ENCODE data around the gene DIP2B. TPM values are rescaled to one million over a fixed set of nuclear protein-coding genes. Genes with fewer than 3 reads are reported as not detected.

The DIP2B gene
- total RNA-seq, 1 experiment from 2014 or later: 20.0 TPM

DNA sequence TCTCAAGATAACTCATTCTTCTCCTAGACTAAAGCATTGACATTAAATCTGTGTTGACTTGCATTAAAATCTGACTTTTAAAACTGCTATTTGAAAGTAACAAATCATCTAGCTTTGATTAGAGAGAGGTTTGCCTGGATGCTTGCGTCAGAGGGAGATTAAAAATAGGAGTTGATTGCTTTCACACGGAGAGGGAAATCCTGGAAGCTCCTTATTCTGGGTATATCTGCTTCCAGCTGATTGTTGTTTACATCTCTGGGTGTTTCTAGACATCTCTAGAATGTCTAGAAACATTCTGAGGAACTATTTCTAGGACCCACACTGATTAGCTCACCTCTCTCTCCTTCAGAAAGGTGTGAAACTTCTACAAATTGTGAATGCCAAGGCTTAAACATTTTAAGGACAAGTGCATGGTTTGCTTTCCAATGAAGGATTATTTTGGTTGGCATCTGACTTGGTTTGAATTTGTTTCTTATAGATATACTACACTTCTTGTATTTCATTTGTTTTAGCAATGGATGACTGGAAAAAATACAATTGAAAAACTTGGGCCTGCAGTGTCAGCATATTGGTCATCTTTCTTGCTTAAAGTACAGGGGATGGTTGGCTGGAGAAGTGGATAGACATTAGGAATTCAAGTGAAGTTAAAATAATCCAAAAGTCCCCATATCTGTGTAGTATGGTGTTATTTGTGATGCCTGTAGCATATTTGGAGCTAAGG is 2.1 kb downstream of the DIP2B start:
- no peak for DNase-seq
- Mint-ChIP-seq H3K4me3 (peak overlapping the region; percentile 92 to 96; a peak in 4 of 5 replicates), H3K9me3 (peaks cover 0 to 2% of the 10 kb centered on the region in 2 experiments; a peak in 2 of 5 replicates), H3K4me1 (peaks cover 21 to 33% of the 10 kb centered on the region in 2 experiments), H3K36me3 (ENCODE audit: insufficient read depth in 1 of 3, low read depth in 3 of 3) (peaks cover 0 to 1% (median 0%) of the 10 kb centered on the region in 3 experiments; a peak in 1 of 7 replicates), H3K27ac (peak overlapping the region in 1 of 3 experiments; percentile 8; a peak in 1 of 7 replicates), H3K27me3 (ENCODE audit: low read depth) (no peaks in the 10 kb centered on the region)
- H4K91ac ChIP-seq (ENCODE audit: insufficient read length, low read depth, low read length): no peak overlapping the region
- H2BK12ac ChIP-seq (ENCODE audit: insufficient read length, low read depth, low read length): no peak overlapping the region
- peaks cover 10% of the 10 kb centered on the region for H3K23me2 ChIP-seq (ENCODE audit: insufficient read length, low read depth, low read length, poor library complexity, severe bottlenecking)
- H4K5ac ChIP-seq (ENCODE audit: insufficient read length, low read depth, low read length): no peak overlapping the region
- no peak overlapping the region for H3K14ac ChIP-seq (ENCODE audit: insufficient read depth, low read length)
- H2BK20ac ChIP-seq (ENCODE audit: low read depth, low read length, poor library complexity, severe bottlenecking): no peak overlapping the region
- H3K9ac ChIP-seq (ENCODE audit: extremely low read depth, insufficient read length, low read length): no peak overlapping the region
- H2BK15ac ChIP-seq (ENCODE audit: low read depth, low read length): no peak overlapping the region
- H2BK5ac ChIP-seq (ENCODE audit: insufficient read length, low read length): no peak overlapping the region
- no peaks in the 10 kb centered on the region for H4K20me1 ChIP-seq (ENCODE audit: control insufficient read depth, insufficient read depth, insufficient read length)
- no CpG with 5 or more reads among the region's 2 CpGs for WGBS (ENCODE audit: extremely low coverage, insufficient read length, low lambda C conversion rate)
- no peak overlapping the region for H2AFZ ChIP-seq (ENCODE audit: low read length)
- H2AK5ac ChIP-seq (ENCODE audit: insufficient read length, low read length): no peak overlapping the region
- peaks cover 17% of the 10 kb centered on the region; the same call in 1 of the 2 replicates for H3K79me2 ChIP-seq (ENCODE audit: insufficient read depth, low read length)
- no peak overlapping the region for H3K18ac ChIP-seq (ENCODE audit: insufficient read length, low read depth, low read length)
- no peak overlapping the region for H3K23ac ChIP-seq (ENCODE audit: insufficient read length, low read depth, low read length)
- H2BK120ac ChIP-seq (ENCODE audit: low read depth, low read length, poor library complexity, severe bottlenecking): no peak overlapping the region
- H3K4me1 ChIP-seq (ENCODE audit: insufficient read depth, low read length): no peaks in the 10 kb centered on the region
- TF ChIP-seq, protein P1, sequence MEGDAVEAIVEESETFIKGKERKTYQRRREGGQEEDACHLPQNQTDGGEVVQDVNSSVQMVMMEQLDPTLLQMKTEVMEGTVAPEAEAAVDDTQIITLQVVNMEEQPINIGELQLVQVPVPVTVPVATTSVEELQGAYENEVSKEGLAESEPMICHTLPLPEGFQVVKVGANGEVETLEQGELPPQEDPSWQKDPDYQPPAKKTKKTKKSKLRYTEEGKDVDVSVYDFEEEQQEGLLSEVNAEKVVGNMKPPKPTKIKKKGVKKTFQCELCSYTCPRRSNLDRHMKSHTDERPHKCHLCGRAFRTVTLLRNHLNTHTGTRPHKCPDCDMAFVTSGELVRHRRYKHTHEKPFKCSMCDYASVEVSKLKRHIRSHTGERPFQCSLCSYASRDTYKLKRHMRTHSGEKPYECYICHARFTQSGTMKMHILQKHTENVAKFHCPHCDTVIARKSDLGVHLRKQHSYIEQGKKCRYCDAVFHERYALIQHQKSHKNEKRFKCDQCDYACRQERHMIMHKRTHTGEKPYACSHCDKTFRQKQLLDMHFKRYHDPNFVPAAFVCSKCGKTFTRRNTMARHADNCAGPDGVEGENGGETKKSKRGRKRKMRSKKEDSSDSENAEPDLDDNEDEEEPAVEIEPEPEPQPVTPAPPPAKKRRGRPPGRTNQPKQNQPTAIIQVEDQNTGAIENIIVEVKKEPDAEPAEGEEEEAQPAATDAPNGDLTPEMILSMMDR (conservative IDR thresholded peaks at IDR 0.05): no peak
- H3K79me1 ChIP-seq (ENCODE audit: insufficient read depth, low read depth, low read length, poor library complexity, severe bottlenecking): peaks cover 2% of the 10 kb centered on the region
- no peak overlapping the region for H3K4ac ChIP-seq (ENCODE audit: low read depth, low read length)
- H3K56ac ChIP-seq (ENCODE audit: insufficient read length, low read depth, low read length): no peak overlapping the region
- H3K27me3 ChIP-seq (ENCODE audit: insufficient read depth, low read length): no peaks in the 10 kb centered on the region
- H3K9me3 ChIP-seq (ENCODE audit: control insufficient read depth, low read depth, low read length): no peaks in the 10 kb centered on the region
- no peak overlapping the region for H3T11ph ChIP-seq (ENCODE audit: low read length)
- no peak overlapping the region for H4K8ac ChIP-seq (replicated peaks; ENCODE audit: insufficient read length, low read depth, low read length)
- H3K4me2 ChIP-seq (ENCODE audit: insufficient read depth, insufficient read length, low read length): no peak overlapping the region
- no peak overlapping the region for H3K27ac ChIP-seq (ENCODE audit: insufficient read length, low read depth, low read length)

All from H9 (cell line).